Activated naive CD8-positive, alpha-beta T cell (primary cell): ENCODE data around the gene CFHR4.
"Not testable (repeated sequence)": the region's sequence is repeated elsewhere in the genome, so short reads cannot be mapped to it uniquely, and the experiment has no call there.

ENCODE experiments used
- H3K27ac Mint-ChIP-seq: one replicate; pipeline ENCODE4 v1.8.0; 2021; ENCODE audit warnings: mixed read lengths
- H3K27me3 Mint-ChIP-seq: one replicate; pipeline ENCODE4 v1.8.0; 2021; ENCODE audit warnings: mixed read lengths
- H3K36me3 Mint-ChIP-seq: one replicate; pipeline ENCODE4 v1.8.0; 2021; ENCODE audit warnings: mixed read lengths
- H3K4me1 Mint-ChIP-seq: one replicate; pipeline ENCODE4 v1.8.0; 2021; ENCODE audit warnings: low read depth, mixed read lengths
- H3K4me3 Mint-ChIP-seq: one replicate; pipeline ENCODE4 v1.8.0; 2021; ENCODE audit warnings: mild to moderate bottlenecking, mixed read lengths
- H3K9me3 Mint-ChIP-seq: one replicate; pipeline ENCODE4 v1.8.0; 2021; ENCODE audit warnings: low read depth, mixed read lengths

CFHR4 gene

DNA sequence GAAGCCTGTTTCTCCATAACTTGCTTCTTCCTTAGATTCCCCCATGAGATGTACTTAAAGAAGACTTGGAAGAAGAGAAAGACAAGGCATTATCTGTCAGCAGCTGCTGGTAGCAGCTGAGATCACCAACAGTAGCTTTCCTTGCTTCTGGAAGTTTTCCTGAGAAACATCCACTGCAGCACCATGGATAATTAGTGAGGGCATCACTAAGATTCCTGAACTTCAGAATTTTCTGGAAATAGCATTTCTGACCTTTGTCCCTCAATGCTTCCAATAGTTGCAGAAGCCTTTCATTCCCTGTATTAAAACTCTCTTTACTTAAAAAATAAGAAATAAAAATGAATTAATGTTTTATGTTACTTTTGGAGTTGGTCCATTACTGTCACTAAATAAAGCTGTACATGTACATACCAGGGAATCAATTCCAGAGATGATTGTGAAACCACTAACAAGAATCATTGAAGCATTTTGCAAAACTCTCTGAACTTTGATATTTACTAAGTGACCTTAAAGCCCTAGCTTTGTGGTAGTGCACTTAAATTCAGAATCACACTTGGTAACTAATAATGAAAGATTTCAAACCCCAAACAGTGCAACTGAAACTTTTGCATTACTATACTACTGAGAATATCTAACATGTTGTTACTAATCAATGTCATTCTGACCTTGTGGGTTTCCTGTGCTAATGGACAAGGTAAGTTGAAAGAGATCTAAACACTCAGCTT lies at the start of gene CFHR4:
Gene CFHR4, plus strand, starts transcription at position 538 of the 725 bp plus-strand sequence. Its CDS starts 99 bp downstream, at position 637.
- Mint-ChIP-seq H3K36me3 (no peaks in the 10 kb centered on the region), H3K4me3 (no peak within 1 kb of the TSS), H3K9me3 (peaks cover 5% of the 10 kb centered on the region), H3K27me3 (peaks cover 3% of the 10 kb centered on the region), H3K4me1 (no peaks in the 10 kb centered on the region), H3K27ac (no peak within 1 kb of the TSS)

DNA sequence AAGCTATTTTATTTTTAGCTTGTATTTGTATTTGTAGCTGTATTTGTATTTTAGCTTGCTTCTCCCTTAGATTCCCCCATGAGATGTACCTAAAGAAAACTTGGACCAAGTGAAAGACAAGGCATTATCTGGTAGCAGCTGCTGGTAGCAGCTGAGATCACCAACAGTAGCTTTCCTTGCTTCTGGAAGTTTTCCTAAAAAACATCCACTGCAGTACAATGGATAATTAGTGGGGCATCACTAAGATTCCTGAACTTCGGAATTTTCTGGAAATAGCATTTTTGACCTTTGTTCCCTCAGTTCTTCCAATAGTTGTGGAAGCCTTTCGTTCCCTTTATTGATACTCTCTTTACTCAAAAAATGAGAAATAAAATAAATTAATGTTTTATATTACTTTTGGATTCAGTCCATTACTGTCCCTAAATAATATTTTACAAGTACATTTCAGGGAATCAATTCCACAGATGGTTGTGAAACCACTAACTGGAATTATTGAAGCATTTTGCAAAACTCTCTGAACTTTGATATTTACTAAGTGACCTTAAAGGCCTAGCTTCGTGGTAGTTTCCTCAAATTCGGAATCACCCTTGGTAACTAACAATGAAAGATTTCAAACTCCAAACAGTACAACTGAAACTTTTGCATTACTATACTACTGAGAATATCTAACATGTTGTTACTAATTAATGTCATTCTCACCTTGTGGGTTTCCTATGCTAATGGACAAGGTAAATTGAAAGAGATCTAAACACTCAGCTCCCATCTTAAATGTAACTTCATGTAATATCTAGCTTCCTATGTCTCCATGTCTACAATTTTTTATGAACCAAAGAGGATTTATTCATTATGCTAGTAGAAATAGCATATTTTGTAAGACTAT lies 38.0 kb upstream of the CFHR4 start:
- H3K36me3 Mint-ChIP-seq, H3K9me3 Mint-ChIP-seq, H3K27me3 Mint-ChIP-seq, H3K4me3 Mint-ChIP-seq, H3K4me1 Mint-ChIP-seq, H3K27ac Mint-ChIP-seq: not testable (repeated sequence)

DNA sequence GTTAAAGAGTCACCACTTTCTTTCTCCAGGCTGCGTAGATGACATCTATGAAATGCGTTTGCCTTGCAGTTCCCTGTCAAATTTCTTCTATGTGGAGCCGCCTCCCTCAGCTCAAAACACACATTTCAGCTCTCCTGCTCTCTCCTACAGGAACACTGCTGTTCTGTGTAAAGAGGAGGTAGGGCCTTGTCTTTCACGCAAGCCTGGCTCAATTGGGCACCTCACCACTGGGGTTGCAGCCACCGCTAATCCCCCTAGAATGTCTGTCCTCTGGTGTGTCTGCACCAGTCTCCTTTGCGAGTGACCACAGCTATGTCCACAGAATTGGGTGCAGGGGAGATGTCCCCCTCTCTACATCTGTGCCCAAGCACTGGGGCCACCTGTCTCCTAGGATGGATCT lies 31.8 kb upstream of the CFHR4 start:
- no peak overlapping the region for H3K4me3 Mint-ChIP-seq
- H3K27me3 Mint-ChIP-seq, result peaks cover 1% of the 10 kb centered on the region
- peaks cover 6% of the 10 kb centered on the region for H3K9me3 Mint-ChIP-seq
- H3K36me3 Mint-ChIP-seq, result no peaks in the 10 kb centered on the region
- H3K27ac Mint-ChIP-seq, result no peak overlapping the region
- H3K4me1 Mint-ChIP-seq, result no peaks in the 10 kb centered on the region

DNA sequence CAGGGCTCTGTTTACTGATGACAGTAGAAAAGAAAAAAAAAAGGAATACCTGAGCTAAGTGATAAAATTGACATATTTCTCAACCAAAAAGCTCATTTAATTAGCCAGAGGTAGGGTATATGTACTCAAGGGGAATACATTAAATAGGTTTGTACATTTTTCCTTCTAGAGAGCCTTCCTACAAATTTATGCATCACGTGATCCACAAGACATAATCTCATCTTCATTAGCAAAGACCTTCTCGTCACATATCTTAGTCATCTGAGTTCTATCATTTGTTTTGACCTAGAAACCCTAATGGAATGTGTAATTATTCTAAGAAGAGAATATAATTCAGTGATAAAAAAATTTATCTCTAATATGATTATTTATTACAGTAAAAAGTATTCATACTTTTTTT lies 30.7 kb upstream of the CFHR4 start:
- Mint-ChIP-seq H3K27ac (no peak overlapping the region), H3K27me3 (peaks cover 1% of the 10 kb centered on the region), H3K36me3 (no peaks in the 10 kb centered on the region), H3K4me1 (no peaks in the 10 kb centered on the region), H3K4me3 (no peak overlapping the region), H3K9me3 (peaks cover 6% of the 10 kb centered on the region)

DNA sequence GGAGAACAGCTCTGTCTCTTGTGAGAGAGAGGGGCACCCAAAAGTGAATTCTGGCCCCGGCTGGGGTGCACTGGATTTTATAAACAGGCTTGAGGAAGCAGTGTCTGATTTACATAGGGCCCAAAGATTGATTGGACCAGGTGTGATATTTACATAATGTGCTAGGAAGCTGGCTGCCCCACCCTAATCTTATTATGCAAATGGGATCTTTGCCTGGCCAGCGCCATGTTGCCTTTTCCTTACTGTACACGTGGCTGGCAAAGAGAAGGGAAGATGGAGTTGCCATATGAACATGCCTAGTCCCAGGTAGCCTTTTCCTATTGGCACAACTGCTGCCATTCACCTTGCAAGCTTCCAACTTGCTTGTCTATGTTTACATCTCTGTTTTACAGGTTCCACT lies 29.0 kb upstream of the CFHR4 start:
- Mint-ChIP-seq H3K4me3 (no peak overlapping the region), H3K4me1 (no peaks in the 10 kb centered on the region), H3K27me3 (peaks cover 5% of the 10 kb centered on the region), H3K36me3 (no peaks in the 10 kb centered on the region), H3K9me3 (peaks cover 8% of the 10 kb centered on the region), H3K27ac (no peak overlapping the region)

DNA sequence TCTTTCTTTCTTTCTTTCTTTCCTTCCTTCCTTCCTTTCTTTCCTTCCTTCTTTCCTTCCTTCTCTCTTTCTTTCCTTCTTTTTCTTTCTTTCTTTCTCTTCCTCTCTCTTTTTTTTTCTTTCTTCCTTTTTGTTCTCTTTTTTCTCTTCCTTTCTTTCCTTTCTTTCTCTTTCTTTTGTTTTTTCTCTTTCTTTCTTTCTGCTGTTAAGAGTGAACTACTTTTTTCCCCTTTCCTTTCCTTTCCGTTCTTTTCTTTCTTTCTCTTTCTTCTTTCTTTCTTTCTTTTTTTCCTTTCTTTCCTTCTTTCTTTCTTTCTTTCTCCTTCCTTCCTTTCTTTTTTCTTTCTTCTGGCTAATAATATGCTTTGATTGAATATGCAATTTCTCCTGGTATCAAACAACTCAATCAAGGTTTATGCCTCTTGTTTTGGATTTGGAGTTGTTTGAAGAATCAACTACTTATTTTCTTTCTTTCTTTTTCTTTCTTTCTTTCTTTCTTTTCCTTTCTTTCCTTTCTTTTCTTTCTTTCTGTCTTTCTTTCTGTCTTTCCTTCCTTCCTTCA lies 27.4 kb upstream of the CFHR4 start:
- Mint-ChIP-seq H3K9me3 (peaks cover 13% of the 10 kb centered on the region), H3K27me3 (peaks cover 6% of the 10 kb centered on the region), H3K4me1 (no peaks in the 10 kb centered on the region), H3K36me3 (no peaks in the 10 kb centered on the region), H3K27ac (no peak overlapping the region), H3K4me3 (no peak overlapping the region)

DNA sequence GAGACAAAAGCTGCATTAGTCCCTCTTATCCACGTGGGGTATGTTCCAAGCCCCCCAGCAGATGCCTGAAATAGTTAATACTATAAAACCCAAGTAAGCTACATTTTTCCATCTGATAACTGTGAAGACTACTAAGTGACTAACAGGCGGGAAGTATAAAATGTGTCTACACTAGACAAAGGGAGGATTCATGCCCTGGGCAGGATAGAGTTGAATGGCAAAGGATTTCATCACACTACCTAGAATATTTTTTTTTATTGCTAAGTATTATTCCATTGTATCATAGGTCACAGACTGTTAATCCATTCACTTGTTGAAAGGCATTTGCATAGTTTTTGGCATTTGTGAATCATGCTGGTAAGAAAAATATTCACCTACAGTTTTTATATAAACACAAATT lies 26.4 kb upstream of the CFHR4 start:
- H3K36me3 Mint-ChIP-seq, result no peaks in the 10 kb centered on the region
- no peaks in the 10 kb centered on the region for H3K4me1 Mint-ChIP-seq

DNA sequence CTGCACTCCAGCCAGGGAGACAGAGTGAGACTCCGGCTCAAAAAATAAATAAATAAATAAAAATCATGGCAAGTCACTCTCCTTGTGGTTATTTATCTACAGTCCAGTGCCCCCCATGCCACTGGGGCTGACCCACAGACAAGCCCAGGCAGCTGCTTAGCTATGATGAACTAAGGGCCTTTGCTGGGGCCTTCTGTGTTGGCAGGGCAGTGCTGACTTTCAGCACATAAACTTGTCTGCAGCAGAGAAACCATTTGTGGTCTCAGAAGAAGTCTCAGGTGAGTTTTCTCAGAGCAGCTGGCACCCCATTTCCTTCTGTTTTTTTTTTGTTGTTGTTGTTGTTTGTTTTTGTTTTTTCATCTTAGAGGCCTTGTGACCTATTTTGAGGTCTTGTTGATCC lies 20.9 kb upstream of the CFHR4 start:
- Mint-ChIP-seq H3K9me3 (peaks cover 7% of the 10 kb centered on the region), H3K27ac (no peak overlapping the region), H3K27me3 (peaks cover 7% of the 10 kb centered on the region), H3K36me3 (no peaks in the 10 kb centered on the region), H3K4me1 (no peaks in the 10 kb centered on the region), H3K4me3 (no peak overlapping the region)

More for the DNA sequence above, 26.4 kb upstream of the CFHR4 start:
- Mint-ChIP-seq H3K27ac (no peak overlapping the region), H3K9me3 (peaks cover 13% of the 10 kb centered on the region), H3K4me3 (no peak overlapping the region), H3K27me3 (peaks cover 6% of the 10 kb centered on the region)

DNA sequence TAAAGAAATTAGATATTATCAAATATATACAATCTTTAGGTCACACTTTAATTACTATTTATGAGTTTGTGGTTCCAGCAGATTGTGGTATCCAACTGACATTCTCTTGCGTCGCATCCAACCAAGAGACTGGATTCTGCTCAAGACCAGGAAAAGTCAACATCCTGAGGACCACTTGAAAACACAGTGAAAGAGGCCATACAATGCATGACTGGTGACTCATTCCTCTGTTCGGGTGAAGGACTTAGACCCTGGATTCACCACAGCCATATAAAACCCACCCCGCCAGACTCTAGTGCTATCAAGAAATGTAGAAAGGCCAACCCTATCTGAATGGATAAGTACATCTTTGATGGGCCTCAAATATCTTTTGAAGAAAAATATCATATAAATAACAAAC lies 14.5 kb upstream of the CFHR4 start:
- Mint-ChIP-seq H3K9me3 (no peaks in the 10 kb centered on the region), H3K4me1 (no peaks in the 10 kb centered on the region), H3K27me3 (peaks cover 6% of the 10 kb centered on the region), H3K4me3 (no peak overlapping the region), H3K27ac (no peak overlapping the region), H3K36me3 (no peaks in the 10 kb centered on the region)

DNA sequence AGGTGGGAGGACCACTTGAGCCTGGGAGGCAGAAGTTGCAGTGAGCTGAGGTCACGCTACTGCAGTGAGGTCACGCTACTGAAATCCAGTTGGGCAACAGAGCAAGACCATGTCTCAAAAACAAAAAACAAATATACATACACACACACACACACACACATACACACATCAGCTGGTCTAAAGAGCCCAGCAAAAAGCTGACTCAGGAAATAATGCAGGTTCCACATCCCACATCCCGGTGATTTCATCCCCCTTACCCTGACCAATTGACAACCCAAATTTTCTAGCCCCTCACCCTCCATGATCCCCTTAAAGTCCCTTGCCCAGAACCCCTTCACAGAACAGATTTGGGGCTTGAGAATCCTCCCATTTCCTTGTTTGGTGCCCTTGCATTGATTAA lies 11.9 kb upstream of the CFHR4 start:
- peaks cover 4% of the 10 kb centered on the region for H3K27me3 Mint-ChIP-seq
- no peak overlapping the region for H3K4me3 Mint-ChIP-seq
- H3K9me3 Mint-ChIP-seq, result no peaks in the 10 kb centered on the region
- no peaks in the 10 kb centered on the region for H3K4me1 Mint-ChIP-seq
- no peaks in the 10 kb centered on the region for H3K36me3 Mint-ChIP-seq
- no peak overlapping the region for H3K27ac Mint-ChIP-seq

DNA sequence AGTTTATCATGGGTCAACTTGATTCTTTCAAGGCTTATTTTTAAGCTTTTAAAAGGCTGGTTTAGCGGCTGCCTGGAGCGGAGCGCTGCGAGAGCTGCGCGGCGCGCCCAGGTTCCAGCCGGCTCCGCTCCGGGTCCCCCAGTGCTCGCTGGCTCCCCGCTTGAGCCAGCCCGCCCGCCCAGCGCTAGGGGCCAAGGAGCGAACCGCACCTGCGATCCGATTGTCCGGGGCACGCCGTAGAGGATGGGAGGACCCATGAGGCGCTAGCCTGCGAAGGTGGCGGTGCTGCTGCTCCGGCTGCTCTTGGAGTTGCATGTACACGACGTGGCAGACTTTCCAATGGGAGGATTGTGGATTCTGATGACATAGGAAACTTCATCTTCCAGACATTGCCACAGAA lies 9.9 kb upstream of the CFHR4 start:
- Mint-ChIP-seq H3K36me3 (no peaks in the 10 kb centered on the region), H3K27ac (no peak overlapping the region), H3K4me3 (no peak overlapping the region), H3K27me3 (peaks cover 4% of the 10 kb centered on the region), H3K4me1 (no peaks in the 10 kb centered on the region), H3K9me3 (peaks cover under 1% of the 10 kb centered on the region)

DNA sequence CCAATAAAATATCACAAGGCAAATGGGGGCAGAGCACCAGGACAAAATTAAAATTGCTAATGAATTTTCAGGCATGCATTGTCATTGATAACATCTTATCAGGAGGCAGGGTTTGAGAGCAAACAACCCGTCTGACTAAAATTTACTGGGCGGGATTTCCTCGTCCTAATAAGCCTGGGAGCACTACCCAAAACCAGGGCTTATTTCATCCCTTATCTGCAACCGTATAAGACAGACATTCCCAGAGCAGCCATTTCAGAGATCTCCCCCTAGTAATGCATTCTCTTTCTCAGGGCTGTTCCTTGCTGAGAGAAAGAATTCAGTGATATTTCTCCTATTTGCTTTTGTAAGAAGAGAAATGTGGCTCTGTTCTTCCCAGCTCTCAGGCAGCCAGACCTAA lies 1.3 kb upstream of the CFHR4 start:
- not testable (repeated sequence) for H3K9me3 Mint-ChIP-seq, H3K4me3 Mint-ChIP-seq, H3K36me3 Mint-ChIP-seq, H3K27ac Mint-ChIP-seq, H3K27me3 Mint-ChIP-seq, H3K4me1 Mint-ChIP-seq

DNA sequence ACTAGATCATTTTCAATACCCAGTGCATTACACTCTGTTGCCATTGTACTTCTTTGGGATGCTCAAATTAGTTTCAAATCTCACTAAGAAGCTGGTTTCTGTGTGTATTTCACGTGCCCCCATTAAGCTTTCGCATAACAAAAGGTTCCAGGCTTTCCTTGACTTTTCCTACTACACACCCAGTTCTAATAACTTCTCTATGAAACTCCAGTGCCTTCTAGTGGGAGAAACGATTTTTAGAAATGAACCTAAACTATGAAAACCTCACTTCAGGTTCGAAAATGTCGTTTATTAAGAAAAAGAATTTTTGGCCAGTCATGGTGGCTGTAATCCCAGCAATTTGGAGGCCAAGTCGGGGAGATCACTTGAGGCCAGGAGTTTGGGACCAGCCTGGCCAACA lies 2.8 kb downstream of the CFHR4 start:
- Mint-ChIP-seq H3K36me3 (no peaks in the 10 kb centered on the region), H3K9me3 (no peaks in the 10 kb centered on the region), H3K27ac (no peak overlapping the region), H3K4me3 (no peak overlapping the region), H3K4me1 (no peaks in the 10 kb centered on the region), H3K27me3 (peaks cover 6% of the 10 kb centered on the region)

DNA sequence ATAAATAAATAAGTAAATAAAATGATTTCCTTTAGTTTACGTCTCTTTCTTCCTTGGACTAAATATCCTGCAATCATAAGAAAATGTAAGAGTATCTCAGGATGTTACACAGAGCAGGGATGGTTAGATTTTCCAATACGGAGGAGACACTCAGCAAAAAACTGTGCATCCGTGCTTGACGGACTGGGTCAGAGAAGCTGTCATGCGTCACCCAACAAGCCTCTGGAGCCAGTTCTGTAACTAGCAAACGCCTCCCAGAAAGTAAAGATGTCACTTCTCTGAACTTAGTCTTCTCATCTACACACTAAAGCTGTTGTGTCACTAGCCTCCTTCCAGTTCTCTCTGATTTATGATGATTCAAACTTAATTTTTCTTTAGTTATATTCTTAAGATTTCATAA lies 3.4 kb downstream of the CFHR4 start:
- Mint-ChIP-seq H3K27ac (no peak overlapping the region), H3K36me3 (no peaks in the 10 kb centered on the region), H3K4me3 (no peak overlapping the region), H3K4me1 (no peaks in the 10 kb centered on the region), H3K9me3 (no peaks in the 10 kb centered on the region), H3K27me3 (peaks cover 6% of the 10 kb centered on the region)

DNA sequence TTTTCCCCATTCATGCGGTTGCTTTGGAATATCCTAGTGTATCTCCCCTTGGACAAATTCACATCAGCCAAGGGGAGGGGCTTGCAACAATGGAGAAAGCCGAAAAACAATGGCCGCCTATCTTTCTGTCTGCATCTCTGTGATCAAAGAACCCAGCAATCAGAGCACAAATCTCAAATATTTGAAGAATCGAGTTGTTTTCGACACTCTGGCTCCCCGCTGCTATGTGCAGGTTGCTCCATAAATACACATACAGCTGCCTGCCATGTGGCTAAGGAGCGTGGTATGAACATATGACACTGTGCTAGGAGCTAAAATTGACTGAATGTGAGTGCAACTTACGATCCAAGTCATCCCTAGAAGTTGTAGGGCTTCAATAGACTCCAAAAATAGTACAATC lies 8.5 kb downstream of the CFHR4 start:
- Mint-ChIP-seq H3K4me1 (no peaks in the 10 kb centered on the region), H3K36me3 (no peaks in the 10 kb centered on the region), H3K4me3 (no peak overlapping the region), H3K27me3 (peaks cover 21% of the 10 kb centered on the region), H3K27ac (no peak overlapping the region), H3K9me3 (no peaks in the 10 kb centered on the region)
